Measurements from ENCODE around the gene USP15. TPM values are rescaled to one million over a fixed set of nuclear protein-coding genes. Genes with fewer than 3 reads are reported as not detected.

The USP15 gene
- total RNA-seq, 2 donors from 2014 or later: 27.9 to 29.1 TPM

GRCh38 chr12:62372825-62373224 is 112.6 kb downstream of the USP15 start:
- no peak overlapping the region for H3K27ac ChIP-seq (ENCODE audit: low read depth, low read length)
- no peak overlapping the region for H3K9ac ChIP-seq (ENCODE audit: extremely low read depth, low read length, poor library complexity, severe bottlenecking)
- 100% methylated on average over 1 of the region's 1 CpG; no CpG with 5 or more reads in 1 of the 2 experiments for WGBS, 2 experiments (ENCODE audit: insufficient coverage in 1 of 2, insufficient read length in 1 of 2)
- H3K27me3 Mint-ChIP-seq (ENCODE audit: insufficient read depth): no peaks in the 10 kb centered on the region
- H3K9me3 ChIP-seq (ENCODE audit: control insufficient read depth, low read length): no peaks in the 10 kb centered on the region
- H3K4me1 Mint-ChIP-seq: no peaks in the 10 kb centered on the region
- H3K4me3 ChIP-seq (ENCODE audit: low read length): no peak overlapping the region
- no peaks in the 10 kb centered on the region for H3K9me3 Mint-ChIP-seq
- DNase-seq: no peak
- H3K36me3 Mint-ChIP-seq (ENCODE audit: low read depth): no peaks in the 10 kb centered on the region
- H3K4me1 ChIP-seq (ENCODE audit: control insufficient read depth, insufficient read depth, low read length): no peaks in the 10 kb centered on the region
- H3K4me3 Mint-ChIP-seq: no peak overlapping the region
- H3K36me3 ChIP-seq (ENCODE audit: control insufficient read depth, insufficient read depth, low read length): no peaks in the 10 kb centered on the region
- no peaks in the 10 kb centered on the region for H3K27me3 ChIP-seq (ENCODE audit: control insufficient read depth, insufficient read depth, low read length, poor library complexity, severe bottlenecking)
- no peak overlapping the region for H3K27ac Mint-ChIP-seq
- no peak for TF ChIP-seq CTCF (conservative IDR thresholded peaks at IDR 0.05)

GRCh38 chr12:62375603-62376002 is 115.4 kb downstream of the USP15 start:
- H3K27me3 Mint-ChIP-seq (ENCODE audit: insufficient read depth): no peaks in the 10 kb centered on the region
- Histone ChIP-seq H3K27ac (ENCODE audit: low read depth, low read length) (no peak overlapping the region), H3K4me3 (ENCODE audit: low read length) (no peak overlapping the region), H3K9me3 (ENCODE audit: control insufficient read depth, low read length) (no peaks in the 10 kb centered on the region), H3K36me3 (ENCODE audit: control insufficient read depth, insufficient read depth, low read length) (no peaks in the 10 kb centered on the region), H3K9ac (ENCODE audit: extremely low read depth, low read length, poor library complexity, severe bottlenecking) (no peak overlapping the region), H3K27me3 (ENCODE audit: control insufficient read depth, insufficient read depth, low read length, poor library complexity, severe bottlenecking) (no peaks in the 10 kb centered on the region), H3K4me1 (ENCODE audit: control insufficient read depth, insufficient read depth, low read length) (no peaks in the 10 kb centered on the region)
- DNase-seq: no peak
- no peak overlapping the region for H3K27ac Mint-ChIP-seq
- H3K36me3 Mint-ChIP-seq (ENCODE audit: low read depth): no peaks in the 10 kb centered on the region
- no peak for TF ChIP-seq CTCF (conservative IDR thresholded peaks at IDR 0.05)
- no peaks in the 10 kb centered on the region for H3K9me3 Mint-ChIP-seq
- WGBS, 2 experiments (ENCODE audit: insufficient coverage in 1 of 2, insufficient read length in 1 of 2): 94 to 100% methylated on average over 1 to 3 of the region's 3 CpGs
- no peaks in the 10 kb centered on the region for H3K4me1 Mint-ChIP-seq
- H3K4me3 Mint-ChIP-seq: no peak overlapping the region

DNA sequence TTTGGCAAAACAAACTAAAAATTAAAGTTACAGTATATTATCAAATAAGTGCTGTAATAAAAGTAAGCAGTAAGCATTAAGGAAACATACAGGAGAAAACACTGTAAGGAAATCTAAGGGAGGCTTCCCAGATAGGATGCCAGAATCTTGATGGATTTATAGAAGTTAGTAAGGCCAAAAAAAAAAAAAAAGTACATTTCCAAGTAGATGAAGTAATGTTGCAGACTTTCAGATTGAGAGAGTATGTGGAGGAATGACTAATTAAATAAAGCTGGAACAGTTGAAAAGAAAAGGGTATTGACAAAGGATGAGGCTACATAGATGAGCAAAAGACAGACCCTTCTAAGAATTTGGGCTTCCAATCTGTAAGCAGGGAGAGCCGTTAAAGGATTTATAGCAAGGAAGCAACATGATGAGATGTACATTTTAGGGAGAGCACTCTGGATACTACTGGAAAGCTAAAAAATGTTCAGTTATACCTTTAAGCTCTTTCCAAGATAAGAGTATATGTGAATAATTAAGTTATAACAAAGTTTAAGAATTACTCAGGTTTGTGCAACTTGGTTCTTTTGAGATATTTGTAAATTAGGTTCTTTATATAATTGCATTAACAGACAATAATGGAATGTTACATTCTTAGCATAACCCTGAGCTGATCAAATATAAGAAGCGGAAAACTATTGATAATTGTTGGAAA is 119.0 kb downstream of the USP15 start:
- Histone ChIP-seq H3K27ac (ENCODE audit: low read depth, low read length) (no peak overlapping the region), H3K9ac (ENCODE audit: extremely low read depth, low read length, poor library complexity, severe bottlenecking) (no peak overlapping the region), H3K9me3 (ENCODE audit: control insufficient read depth, low read length) (no peaks in the 10 kb centered on the region), H3K4me1 (ENCODE audit: control insufficient read depth, insufficient read depth, low read length) (no peaks in the 10 kb centered on the region), H3K36me3 (ENCODE audit: control insufficient read depth, insufficient read depth, low read length) (peaks cover 8% of the 10 kb centered on the region), H3K4me3 (ENCODE audit: low read length) (no peak overlapping the region), H3K27me3 (ENCODE audit: control insufficient read depth, insufficient read depth, low read length, poor library complexity, severe bottlenecking) (no peaks in the 10 kb centered on the region)
- H3K27me3 Mint-ChIP-seq (ENCODE audit: insufficient read depth): no peaks in the 10 kb centered on the region
- no peak for DNase-seq
- H3K36me3 Mint-ChIP-seq (ENCODE audit: low read depth): no peaks in the 10 kb centered on the region
- no peak overlapping the region for H3K4me3 Mint-ChIP-seq
- H3K9me3 Mint-ChIP-seq: no peaks in the 10 kb centered on the region
- no peak for TF ChIP-seq CTCF (conservative IDR thresholded peaks at IDR 0.05)
- no peaks in the 10 kb centered on the region for H3K4me1 Mint-ChIP-seq
- no peak overlapping the region for H3K27ac Mint-ChIP-seq
- 100% methylated on average over 1 to 2 of the region's 2 CpGs for WGBS, 2 experiments (ENCODE audit: insufficient coverage in 1 of 2, insufficient read length in 1 of 2)

Data from endodermal cell (in vitro differentiated cells).